ENCODE data around the gene FARP2.

Gene FARP2

DNA sequence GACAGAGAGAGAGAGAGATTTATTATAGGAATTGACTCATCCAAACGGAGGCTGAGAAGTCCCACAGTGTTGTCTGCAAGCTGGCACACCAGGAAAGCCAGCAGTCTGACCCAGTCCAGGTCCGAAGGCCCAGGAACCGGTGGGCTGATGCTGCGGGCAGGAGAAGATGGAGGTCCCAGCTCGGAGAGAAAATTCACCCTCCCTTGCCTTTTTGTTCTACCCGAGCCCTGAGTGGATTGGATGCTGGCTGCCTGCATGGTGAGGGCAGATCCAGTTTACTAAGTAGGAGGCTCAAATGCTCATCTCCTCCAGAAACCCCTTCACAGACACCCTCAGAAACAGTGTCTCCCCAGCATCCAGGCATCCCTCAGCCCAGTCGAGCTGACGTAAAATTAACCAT lies 174.5 kb downstream of the FARP2 start:
- DNase-seq (ENCODE audit: low read depth in 2 of 2): no peak

DNA sequence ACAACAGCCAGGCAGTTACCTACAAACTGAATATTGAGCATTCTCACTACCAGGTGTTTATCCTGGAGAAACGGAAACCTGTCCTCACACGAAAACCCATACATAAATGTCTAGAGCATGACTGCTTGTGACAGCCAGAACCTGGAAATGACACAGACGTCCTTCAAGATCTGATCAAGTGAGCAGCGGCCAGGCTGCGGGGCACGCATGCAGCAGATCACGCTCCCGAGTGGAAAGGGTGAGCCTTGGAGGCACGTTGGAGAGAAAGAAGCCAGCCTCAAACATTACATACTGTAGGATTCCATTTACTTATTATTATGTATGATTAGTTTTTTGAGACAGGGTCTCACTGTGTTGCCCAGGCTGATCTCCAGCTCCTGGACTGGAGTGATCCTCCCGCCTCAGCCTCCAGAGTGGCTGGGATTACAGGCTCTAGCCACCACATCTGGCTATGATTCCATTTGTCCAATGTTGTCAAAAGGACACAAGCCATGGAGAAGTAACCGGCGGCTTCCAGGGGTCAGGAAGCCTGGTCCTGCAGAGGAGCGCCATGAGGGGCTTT lies 175.2 kb downstream of the FARP2 start:
- DNase-seq (ENCODE audit: low read depth in 2 of 2): no peak

DNA sequence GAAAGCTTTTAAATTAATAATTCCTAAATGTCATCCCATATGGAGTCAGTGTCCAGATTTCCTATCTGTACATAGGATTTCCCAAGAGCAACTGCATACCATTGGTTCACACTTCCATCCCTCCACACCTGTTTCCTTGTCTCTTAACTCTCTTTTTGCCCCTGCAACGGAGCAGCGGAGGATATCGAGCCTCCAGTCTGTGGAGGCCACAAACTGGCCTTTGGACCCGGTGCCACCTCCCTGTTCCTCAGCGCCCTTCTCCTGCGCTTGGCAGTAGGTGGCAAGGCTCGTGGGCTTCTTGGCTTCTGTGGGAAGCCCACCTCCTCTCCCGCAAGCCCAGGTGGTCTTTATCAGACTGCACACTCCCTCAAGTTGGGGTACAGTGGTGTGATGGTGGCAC lies 176.1 kb downstream of the FARP2 start:
- DNase-seq (ENCODE audit: low read depth in 2 of 2): no peak

DNA sequence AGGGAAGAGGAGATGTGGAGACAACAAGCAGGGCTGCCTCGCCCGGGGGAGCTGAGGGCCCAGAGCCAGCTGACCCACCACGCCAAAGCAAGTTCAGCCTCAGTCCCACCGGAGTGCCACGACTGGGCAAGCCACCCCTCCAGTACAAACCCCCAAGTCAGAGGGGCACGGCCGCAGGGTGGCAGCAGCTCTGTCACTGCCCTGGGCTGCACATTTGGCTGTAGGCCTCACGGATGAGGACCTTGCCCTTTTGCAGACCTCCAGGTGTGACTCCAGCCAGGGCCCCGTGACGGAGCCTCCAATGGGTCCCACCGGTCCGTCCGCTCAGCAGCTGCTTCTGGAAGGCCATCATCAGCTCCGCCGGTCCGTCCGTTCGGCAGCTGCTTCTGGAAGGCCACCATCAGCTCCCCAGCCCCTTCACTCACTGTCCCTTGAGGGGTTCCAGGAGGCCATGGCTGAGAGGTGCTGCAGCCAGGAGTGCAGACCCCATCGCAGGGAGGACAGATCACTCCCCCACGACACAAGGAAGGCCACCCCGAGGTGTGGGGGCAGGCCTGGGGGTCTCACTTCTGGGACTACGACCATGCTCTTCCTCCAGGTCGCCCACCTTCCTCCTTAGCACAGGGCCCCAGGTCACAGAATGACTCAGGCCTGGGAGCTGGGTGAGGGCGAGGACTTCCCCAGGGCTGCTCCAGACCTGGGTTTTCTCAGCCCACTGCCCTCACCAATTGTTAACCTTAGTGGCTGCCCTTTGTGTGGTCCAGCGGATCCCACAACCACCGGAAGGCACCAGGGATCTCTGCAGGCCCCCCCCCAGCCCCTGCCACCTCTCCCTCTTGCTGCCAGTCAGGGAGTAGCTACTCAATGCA lies 176.9 kb downstream of the FARP2 start:
- no peak for DNase-seq (ENCODE audit: low read depth in 2 of 2)

DNA sequence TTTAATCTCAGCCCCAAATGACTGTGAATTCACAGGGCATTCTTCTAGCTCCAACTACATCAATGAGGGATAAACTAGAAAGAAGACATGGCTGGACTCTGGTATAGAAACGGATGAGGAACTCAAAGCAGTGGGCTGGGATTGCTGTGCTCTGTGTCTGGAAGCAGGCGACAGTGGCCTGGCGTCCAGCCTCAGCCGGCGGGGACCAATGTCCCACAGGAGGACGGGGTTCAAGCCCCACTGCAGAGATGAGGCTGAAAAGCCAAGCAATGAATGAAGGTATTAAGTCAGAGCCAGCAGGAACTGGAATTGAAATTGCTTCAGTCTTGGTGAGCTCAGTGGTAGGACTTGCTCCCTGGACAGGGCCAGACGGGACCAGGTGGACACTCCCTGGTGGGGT lies 178.2 kb downstream of the FARP2 start:
- DNase-seq (ENCODE audit: low read depth in 2 of 2): no peak

DNA sequence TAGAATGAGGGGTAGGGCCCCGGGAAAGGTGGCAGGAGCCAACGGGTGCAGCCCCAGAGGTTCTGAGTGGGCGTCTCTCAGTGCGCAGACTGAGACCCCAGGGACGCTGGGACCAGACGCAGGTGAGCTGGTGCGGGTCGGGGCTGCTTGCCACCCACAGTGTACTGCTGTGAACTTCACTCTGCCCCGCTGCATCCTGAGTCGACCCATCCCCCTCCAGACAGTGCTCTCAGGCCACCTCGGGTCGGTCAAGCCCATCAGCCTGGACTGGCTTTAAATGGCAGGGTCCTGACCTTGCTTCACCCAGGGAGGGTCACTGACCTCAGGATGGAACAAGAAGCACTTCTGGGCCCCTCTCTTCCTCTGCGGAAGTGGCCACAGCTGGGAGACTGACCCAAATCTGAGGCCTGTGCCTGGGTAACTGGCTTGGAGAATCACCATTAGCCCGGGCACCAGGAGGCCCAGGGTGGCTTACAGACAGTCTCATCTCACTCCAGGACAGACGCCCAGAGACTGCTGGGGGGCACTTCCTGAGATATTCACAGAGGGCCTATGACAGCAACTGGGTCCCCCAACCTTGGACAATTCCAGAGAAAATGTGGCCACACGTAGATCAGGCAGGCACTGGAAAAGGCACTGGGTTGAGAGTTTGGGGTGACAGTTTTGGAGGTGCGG lies 178.8 kb downstream of the FARP2 start:
- no peak for DNase-seq (ENCODE audit: low read depth in 2 of 2)

DNA sequence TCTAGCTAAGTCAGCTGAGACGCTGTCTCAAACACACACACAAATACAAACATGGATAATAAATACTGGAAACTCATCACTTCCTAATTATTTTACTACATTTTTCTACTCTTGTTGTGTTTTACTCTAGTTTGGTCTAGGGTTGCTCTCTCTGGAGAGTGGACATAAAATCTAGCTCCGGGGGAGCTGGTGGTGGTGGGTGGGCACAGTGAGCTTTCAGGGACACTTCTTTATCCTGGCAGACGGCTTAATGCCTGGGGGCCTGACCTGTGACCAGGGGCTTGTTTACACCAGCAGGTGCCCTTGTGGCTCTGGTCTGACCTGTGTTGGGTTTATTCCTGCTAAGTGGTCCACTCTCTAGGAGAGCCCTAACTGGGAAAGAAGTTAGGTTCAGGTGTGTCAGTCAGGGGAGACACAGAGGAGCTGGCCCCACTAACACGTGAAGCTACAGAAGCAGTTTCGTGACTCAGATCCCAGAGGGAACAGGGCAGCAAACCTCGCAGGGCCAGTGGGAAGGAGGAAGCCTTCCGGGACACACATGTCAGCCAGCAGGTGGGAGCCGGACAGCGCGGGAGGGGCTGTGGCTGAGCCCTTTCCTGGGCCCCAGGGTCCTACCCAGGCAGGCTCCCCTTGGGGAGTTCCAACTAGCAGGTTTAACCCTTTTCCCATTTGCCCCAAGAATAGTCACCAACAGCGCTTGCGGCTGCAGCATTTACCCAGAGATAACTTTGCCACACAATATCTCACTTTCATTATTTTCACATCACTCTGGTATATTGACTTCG lies 180.0 kb downstream of the FARP2 start:
- no peak for DNase-seq (ENCODE audit: low read depth in 2 of 2)

DNA sequence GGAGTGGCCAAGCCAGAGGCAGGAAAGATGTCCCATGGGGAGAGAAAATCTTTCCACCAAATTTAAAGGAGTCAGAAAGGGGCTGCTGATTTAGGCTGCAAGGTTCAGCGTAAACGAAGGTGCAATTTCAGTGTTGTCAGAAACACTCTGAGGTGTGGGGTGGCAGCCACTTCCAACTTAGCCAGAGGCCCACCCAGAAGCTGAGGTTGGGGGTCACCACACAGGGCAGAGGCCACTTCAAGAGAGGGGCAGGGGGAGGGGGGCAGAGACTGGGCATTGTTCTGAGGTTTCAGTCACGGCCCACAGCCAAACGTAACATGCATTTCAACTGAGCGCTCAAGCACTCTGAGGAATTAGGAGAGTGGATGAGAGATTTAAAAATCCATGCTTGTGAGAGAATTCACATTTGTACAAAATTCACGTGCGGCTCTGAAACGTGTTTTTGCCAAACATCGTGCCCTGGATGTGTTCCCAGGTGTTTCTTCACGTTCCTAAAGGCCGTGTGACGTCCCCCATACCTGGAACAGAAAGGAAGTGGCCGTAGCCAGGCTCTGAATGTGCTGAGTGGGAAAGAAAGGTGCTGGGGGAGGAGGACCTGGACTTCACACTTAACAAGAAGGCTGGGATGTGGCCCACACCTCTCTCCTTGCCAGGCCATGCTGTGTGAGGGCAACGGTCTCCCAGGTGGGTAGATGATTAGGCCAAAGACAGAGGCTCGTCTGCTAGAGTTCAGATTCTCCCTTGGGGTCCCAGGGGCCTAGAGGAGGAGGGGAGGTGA lies 182.9 kb downstream of the FARP2 start:
- no peak for DNase-seq (ENCODE audit: low read depth in 2 of 2)

DNA sequence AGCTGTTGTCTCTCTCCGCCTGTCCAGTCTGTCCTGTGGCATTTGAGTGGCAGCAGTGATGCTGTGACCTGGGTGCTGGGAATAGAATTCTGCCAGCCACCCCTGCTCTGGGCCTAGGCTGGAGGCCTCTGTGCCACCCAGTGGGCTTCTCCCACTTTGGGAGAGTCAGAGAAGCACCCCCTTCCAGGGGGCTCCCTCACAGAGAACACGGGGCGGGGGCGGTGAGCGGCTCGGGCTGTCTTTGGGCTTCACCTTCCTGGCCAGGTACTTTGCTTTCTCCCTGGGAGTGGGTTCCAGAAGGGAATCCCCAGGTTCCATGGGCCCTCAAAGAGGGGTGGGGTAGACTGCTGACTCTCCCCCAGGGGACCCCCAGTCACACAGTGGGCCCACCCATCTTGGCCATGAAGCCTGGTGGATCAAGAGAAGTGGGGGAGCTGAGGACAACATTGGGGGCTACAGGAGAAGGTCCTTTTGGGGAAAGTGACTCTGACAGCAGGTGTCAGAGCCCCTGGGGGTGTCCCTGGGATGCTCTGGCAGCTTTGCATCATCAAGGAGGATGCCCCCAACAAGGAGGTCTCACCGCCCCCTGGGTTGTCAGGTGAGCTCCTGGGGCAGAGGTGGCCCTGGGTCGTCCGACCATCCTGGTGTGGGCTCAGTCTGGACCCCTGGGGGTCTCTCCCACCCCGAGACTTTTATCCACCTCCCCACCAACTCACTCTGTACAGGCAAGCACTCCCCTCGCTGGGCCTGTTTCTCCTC lies 183.7 kb downstream of the FARP2 start:
- DNase-seq (ENCODE audit: low read depth in 2 of 2): no peak

DNA sequence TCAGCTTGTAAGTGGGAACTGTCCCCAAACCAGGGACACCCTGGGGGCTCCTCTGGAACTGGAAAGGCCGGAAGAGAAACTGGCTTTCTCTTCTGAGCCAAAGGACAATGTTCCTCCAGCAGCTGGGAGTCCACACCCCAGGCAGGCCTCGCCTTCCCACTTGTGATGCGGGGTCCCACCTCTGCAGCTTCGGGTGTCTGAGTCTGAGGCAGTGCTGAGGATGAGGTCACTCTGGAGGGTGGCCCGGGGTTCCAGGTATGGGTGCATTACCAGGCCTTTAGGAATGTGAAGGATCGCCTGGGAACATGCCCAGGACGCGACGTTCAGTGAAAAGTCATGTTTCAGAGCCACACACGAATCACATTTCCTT lies 184.3 kb downstream of the FARP2 start:
- no peak for DNase-seq (ENCODE audit: low read depth in 2 of 2)

DNA sequence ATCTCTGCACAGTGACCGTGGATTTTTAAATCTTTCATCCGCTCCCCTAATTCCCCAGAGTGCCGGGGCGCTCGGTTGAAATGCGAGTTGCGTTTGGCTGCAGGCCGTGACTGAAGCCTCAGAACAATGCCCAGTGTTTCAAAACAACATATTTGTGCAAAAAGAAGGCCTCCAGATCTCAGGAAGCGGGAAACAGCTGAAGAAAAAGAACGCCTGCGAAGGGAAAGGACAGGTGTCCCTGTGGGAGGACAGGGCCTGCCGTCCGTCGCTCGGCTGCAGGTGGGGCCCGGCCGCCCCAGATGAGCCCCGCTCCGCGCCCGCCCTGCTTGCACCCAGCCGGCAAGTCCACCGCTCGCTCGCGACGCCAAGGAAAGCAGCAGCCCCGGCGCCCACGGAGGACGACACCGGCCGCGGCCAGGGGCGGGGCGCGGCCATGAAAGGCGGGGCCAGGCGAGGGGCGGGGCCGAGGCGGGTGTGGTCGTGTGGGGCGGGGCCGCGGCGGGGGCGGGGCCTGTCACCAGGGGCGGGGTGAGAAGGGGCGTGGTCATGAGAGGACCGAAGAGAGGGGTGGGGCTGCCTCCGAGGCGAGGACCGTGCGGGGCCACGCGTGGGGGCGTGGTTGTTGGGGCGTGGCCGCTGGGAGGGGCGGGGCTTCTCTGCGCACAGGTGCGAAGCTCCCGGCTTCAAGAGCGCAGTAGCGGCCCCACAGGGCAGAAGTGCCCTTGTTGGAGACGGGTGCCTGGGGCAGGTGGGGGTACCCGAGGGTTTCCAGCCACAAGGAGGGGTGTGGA lies 184.9 kb downstream of the FARP2 start:
- peak; percentile 48 to 49 for DNase-seq (ENCODE audit: low read depth in 2 of 2)

DNA sequence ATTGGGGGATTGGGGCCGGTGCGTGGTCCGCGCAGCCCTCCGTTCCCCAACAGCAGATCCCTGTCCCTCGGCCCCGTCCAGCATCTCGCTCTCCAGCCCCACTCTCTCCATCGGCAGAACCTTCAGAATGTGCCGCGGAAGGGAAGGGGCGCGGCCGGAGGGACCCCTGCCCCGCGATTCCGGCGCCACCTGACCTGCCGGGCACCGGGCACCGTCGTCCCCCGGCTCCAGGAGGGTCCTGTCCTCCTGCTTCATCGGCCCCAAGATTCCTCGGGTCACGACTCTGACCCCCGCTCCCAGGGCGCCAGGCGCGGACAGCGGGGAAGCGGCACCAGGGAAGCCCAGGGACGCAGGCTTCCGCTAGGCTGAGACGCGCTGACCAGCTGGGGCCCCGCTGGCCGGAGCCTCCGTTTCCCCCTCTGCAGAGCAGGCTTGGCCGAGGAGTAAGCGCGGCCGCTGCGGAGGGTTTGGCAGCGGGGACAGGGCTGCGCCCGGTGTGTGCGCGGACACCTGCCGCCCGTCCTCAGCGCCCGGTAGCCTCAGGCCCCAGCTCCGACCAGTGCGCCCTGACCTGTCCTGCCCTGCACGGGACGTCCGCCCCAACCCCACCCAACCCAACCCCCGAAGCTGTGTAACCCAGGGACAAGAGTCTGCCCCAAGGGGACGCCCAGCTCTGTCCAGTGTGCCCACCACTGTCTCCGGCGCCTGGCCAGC lies 185.6 kb downstream of the FARP2 start:
- DNase-seq (ENCODE audit: low read depth in 2 of 2): no peak

DNA sequence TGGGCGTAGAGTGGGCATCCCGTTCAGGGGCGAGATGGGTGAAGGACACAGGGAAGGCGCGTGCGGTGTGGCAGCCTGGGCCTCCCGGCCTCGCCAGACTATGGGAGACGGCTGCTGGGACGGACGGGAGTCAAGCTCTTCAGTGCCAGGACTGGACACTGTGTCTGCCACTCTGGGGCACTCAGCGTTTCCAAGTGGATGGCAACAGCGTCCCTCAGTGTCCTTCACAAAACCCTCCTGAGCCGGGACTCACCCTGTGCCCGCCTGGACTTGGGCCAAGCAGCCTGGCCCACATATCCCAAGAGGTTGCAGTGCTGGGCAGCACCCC lies 186.2 kb downstream of the FARP2 start:
- DNase-seq (ENCODE audit: low read depth in 2 of 2): no peak
